Measurements from ENCODE around the gene SCML1. TPM values are rescaled to one million over a fixed set of nuclear protein-coding genes. Genes with fewer than 3 reads are reported as not detected.

Gene SCML1
- total and polyA plus RNA-seq, 2 of the 4 experiments (the other 2 are of a cell fraction), result 4.1 to 12.2 TPM

- POLR2A ChIA-PET (ENCODE audit: unreplicated experiment), result no interaction called here
- BruUV-seq (replicated peaks), result no TSS peak
- intact Hi-C loops (cut with micrococcal nuclease), result no loop called here
Observed at GRCh38 chrX:17740137-17741122, 3.1 kb downstream of the SCML1 start.

More at GRCh38 chrX:17740137-17741122, 3.1 kb downstream of the SCML1 start:
- 92% methylated on average over 2 of the region's 11 CpGs; no CpG with 5 or more reads in 1 of the 2 experiments for WGBS, 2 experiments (ENCODE audit: extremely low coverage in 2 of 2, insufficient read length in 1 of 2)
- H2BK20ac ChIP-seq (ENCODE audit: low read depth, low read length), result no peak overlapping the region
- ATAC-seq (ENCODE audit: low read depth) (no peak), DNase-seq (no peak)
- no peak overlapping the region for H3K27ac ChIP-seq (ENCODE audit: insufficient read depth, low read length)
- H4K91ac ChIP-seq (ENCODE audit: insufficient read depth, low read depth, low read length), result no peak overlapping the region
- no peak overlapping the region for H2BK5ac ChIP-seq (ENCODE audit: low read depth, low read length, poor library complexity, severe bottlenecking)
- H3K4me2 ChIP-seq (ENCODE audit: low read depth, low read length), result no peak overlapping the region
- no peak overlapping the region for H2AK9ac ChIP-seq (replicated peaks; ENCODE audit: low read depth, low read length, poor library complexity)
- H3K4me3 ChIP-seq (ENCODE audit: insufficient read depth, low read depth, low read length), result no peak overlapping the region
- H2BK15ac ChIP-seq (ENCODE audit: low read depth, low read length), result no peak overlapping the region
- H2AFZ ChIP-seq (replicated peaks; ENCODE audit: low read length, poor library complexity), result no peak overlapping the region
- no peak overlapping the region for H4K5ac ChIP-seq (ENCODE audit: low read depth, low read length)
- in situ Hi-C loops (cut with MboI; ENCODE audit: low sequenced_read_pairs) (no loop called here), dilution Hi-C loops (cut with HindIII; ENCODE audit: low sequenced_read_pairs, unreplicated experiment) (no loop called here)
- no peaks in the 10 kb centered on the region for H3K9me1 ChIP-seq (ENCODE audit: insufficient read depth, low read length)
- no peak overlapping the region for H2AK5ac ChIP-seq (ENCODE audit: low read depth, low read length)
- H4K8ac ChIP-seq (ENCODE audit: low read depth in 2 of 2, low read length in 2 of 2), result no peak overlapping the region
- no peaks in the 10 kb centered on the region; a peak in 2 of 4 replicates for H3K79me1 ChIP-seq (ENCODE audit: low read depth in 1 of 2, low read length in 2 of 2)
- no peak overlapping the region for H3K56ac ChIP-seq (ENCODE audit: extremely low read depth, insufficient read depth, low read length)
- H3K4me1 ChIP-seq (ENCODE audit: control insufficient read depth, insufficient read depth, low read length), result no peaks in the 10 kb centered on the region
- no peak overlapping the region for H2BK120ac ChIP-seq (ENCODE audit: low read depth, low read length)
- H3K27me3 ChIP-seq (ENCODE audit: control insufficient read depth, insufficient read depth, low read length), result no peaks in the 10 kb centered on the region
- H4K20me1 ChIP-seq (ENCODE audit: insufficient read depth, low read length), result peaks cover 3% of the 10 kb centered on the region; the same call in 1 of the 2 replicates
- CTCF ChIA-PET, result no interaction called here
- H3K18ac ChIP-seq (ENCODE audit: low read depth, low read length), result no peak overlapping the region
- H3K36me3 ChIP-seq (ENCODE audit: control insufficient read depth, insufficient read depth, low read length), result no peaks in the 10 kb centered on the region
- H3K9me3 ChIP-seq (ENCODE audit: control insufficient read depth, insufficient read depth, low read length), result no peaks in the 10 kb centered on the region
- no peak for TF ChIP-seq CHD1 (IDR thresholded peaks at IDR 0.05; ENCODE audit: low read depth, low read length)
- no peak for TF ChIP-seq SMC3 (IDR thresholded peaks at IDR 0.05; ENCODE audit: low read depth, low read length)
- no peak for TF ChIP-seq MXI1 (IDR thresholded peaks at IDR 0.05; ENCODE audit: borderline replicate concordance, low read depth, low read length)
- TF ChIP-seq POLR2A (IDR thresholded peaks at IDR 0.05; ENCODE audit: low read depth, low read length), result no peak
- TF ChIP-seq ELK1 (IDR thresholded peaks at IDR 0.05; ENCODE audit: borderline replicate concordance, low read depth, low read length), result no peak
- no peak overlapping the region for H3K23ac ChIP-seq (ENCODE audit: low read depth, low read length)
- H3K4ac ChIP-seq (ENCODE audit: low read depth, low read length), result no peak overlapping the region
- no peak overlapping the region for H3K14ac ChIP-seq (replicated peaks; ENCODE audit: low read depth, low read length)
- H3K9ac ChIP-seq (ENCODE audit: low read depth, low read length), result no peak overlapping the region

Data from IMR-90 (cell line).